Upper lobe of left lung (tissue), 6 donors: ENCODE data around the gene ANO4. TPM values are rescaled to one million over a fixed set of nuclear protein-coding genes. Genes with fewer than 3 reads are reported as not detected.

Experiments
- ATAC-seq, 2 donors: fragments of 200-7000 bp; cut with Tn5 transposase; one replicate each; pipeline ENCODE4 v1.9.1; 2022; ENCODE audit warnings: mild to moderate bottlenecking in 2 of 2, moderate library complexity in 2 of 2; ENCODE audit not compliant: low FRiP score in 2 of 2
- DNase-seq, 2 donors: peaks; one replicate each; pipeline ENCODE4 v3.0.0-alpha.2; 2019 to 2020
- H3K27ac ChIP-seq, 4 donors: fragments of 200-600 bp; sonication (generic); one replicate each; pipeline ENCODE4 v1.5.1; 2016 to 2019
- H3K27me3 ChIP-seq, 4 donors: fragments of 200-600 bp; sonication (generic); one replicate each; pipeline ENCODE4 v1.5.1; 2017 to 2019
- H3K36me3 ChIP-seq, 4 donors: fragments of 200-600 bp; sonication (generic); one replicate each; pipeline ENCODE4 v1.5.1; 2016 to 2019
- H3K4me1 ChIP-seq, 4 donors: fragments of 200-600 bp; sonication (generic); one replicate each; pipeline ENCODE4 v1.5.1; 2018 to 2019
- H3K4me3 ChIP-seq, 4 donors: fragments of 200-600 bp; sonication (generic); one replicate each; pipeline ENCODE4 v1.5.1; 2017 to 2019; ENCODE audit warnings: mild to moderate bottlenecking in 2 of 4, moderate library complexity in 1 of 4
- H3K9me3 ChIP-seq, 4 donors: fragments of 200-600 bp; sonication (generic); one replicate each; pipeline ENCODE4 v1.5.1; 2018 to 2019
- CTCF ChIP-seq, 6 experiments: fragments of 450-650 bp in 4 of 6; fragments of 200-600 bp in 2 of 6; sonication (generic) in 2 of 6; IDR thresholded peaks; one replicate each; pipeline ENCODE4 v1.5.1; 2016 to 2019; ENCODE audit warnings: antibody characterized with exemption in 6 of 6
- EP300 ChIP-seq, 4 donors: sonication (generic); formaldehyde crosslinking; IDR thresholded peaks; one replicate each; pipeline ENCODE4 v1.5.1; 2017; ENCODE audit warnings: antibody characterized with exemption in 4 of 4, control low read depth in 2 of 4
- POLR2A ChIP-seq, 4 donors: fragments of 450-650 bp; IDR thresholded peaks; one replicate each; pipeline ENCODE4 v1.5.1; 2016 to 2017; ENCODE audit warnings: antibody characterized with exemption in 4 of 4, mild to moderate bottlenecking in 2 of 4
- POLR2AphosphoS5 ChIP-seq, 2 donors: sonication (generic); formaldehyde crosslinking; IDR thresholded peaks; one replicate each; pipeline ENCODE4 v1.5.1; 2017; ENCODE audit warnings: antibody characterized with exemption in 2 of 2
- whole genome bisulfite sequencing, 2 donors: methylation state at CpG; one replicate each; pipeline ENCODE4 v1.1.5; 2017 to 2018; 5-methylcytosine and 5-hydroxymethylcytosine counted together
- total RNA-seq, 6 donors: library from RNA; depleted of rRNA in 4 of 6; stranded (reverse); fragments of >200 nt in 4 of 6; gene quantifications; one replicate each; pipeline versions ENCODE4 v1.1.0 to v1.2.1, GENCODE V29; 2016 to 2021
- donor health status: DM: no; HTN: no; CAD: no; lungs with moderate emphysema.
- donor health status: DM: no; HTN: yes; CAD: no; lungs with severe emphysema.

The ANO4 gene
- total RNA-seq, 6 donors from 2014 or later: 0.17 to 1.2 (median 0.30) TPM; not detected in 3

GRCh38 chr12:100800723-100801122 is 6.1 kb downstream of the ANO4 start:
- ATAC-seq (no peak), DNase-seq (no peak)
- Histone ChIP-seq H3K9me3 (no peaks in the 10 kb centered on the region), H3K36me3 (no peaks in the 10 kb centered on the region), H3K4me1 (no peaks in the 10 kb centered on the region), H3K4me3 (no peak overlapping the region), H3K27me3 (no peaks in the 10 kb centered on the region), H3K27ac (no peak overlapping the region)
- WGBS, 2 donors: 84 to 89% methylated on average over 1 of the region's 1 CpG
- no peak for TF ChIP-seq POLR2AphosphoS5 (IDR thresholded peaks at IDR 0.05)

DNA sequence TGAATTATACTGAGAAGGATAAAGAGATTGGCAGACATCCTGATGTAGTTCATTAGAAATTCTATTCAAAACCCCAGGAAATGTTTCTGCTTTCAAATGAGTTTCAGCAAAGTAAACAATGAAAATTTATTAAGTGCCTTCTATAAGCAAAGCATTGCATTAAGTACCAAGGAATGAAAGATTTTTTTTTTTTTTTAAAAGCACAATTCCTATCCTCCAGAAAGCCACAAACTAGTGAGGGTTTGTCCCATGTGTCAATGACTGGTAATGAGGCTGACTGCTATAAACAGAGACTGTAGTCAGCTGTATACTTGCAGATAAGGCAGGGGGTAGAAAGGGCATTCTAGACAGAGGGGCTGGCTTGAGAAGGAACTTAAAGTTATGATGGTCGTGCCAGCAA is 6.7 kb downstream of the ANO4 start:
- Histone ChIP-seq H3K27me3 (no peaks in the 10 kb centered on the region), H3K27ac (no peak overlapping the region), H3K4me3 (no peak overlapping the region), H3K36me3 (no peaks in the 10 kb centered on the region), H3K9me3 (no peaks in the 10 kb centered on the region), H3K4me1 (no peaks in the 10 kb centered on the region)
- WGBS, 2 donors: 6 to 14% methylated on average over 1 of the region's 1 CpG
- TF ChIP-seq POLR2AphosphoS5 (IDR thresholded peaks at IDR 0.05): no peak
- no peak for TF ChIP-seq POLR2A (IDR thresholded peaks at IDR 0.05)
- TF ChIP-seq EP300 (IDR thresholded peaks at IDR 0.05): no peak
- TF ChIP-seq CTCF (IDR thresholded peaks at IDR 0.05): no peak
- no peak for ATAC-seq
- DNase-seq: no peak

GRCh38 chr12:100808777-100809176 is 14.2 kb downstream of the ANO4 start:
- ATAC-seq (no peak), DNase-seq (no peak)
- no peak for TF ChIP-seq POLR2A (IDR thresholded peaks at IDR 0.05)
- TF ChIP-seq EP300 (IDR thresholded peaks at IDR 0.05): no peak
- no peak for TF ChIP-seq POLR2AphosphoS5 (IDR thresholded peaks at IDR 0.05)
- no peak for TF ChIP-seq CTCF (IDR thresholded peaks at IDR 0.05)
- no peak overlapping the region for H3K4me3 ChIP-seq
- H3K27me3 ChIP-seq: no peaks in the 10 kb centered on the region
- no peaks in the 10 kb centered on the region for H3K4me1 ChIP-seq
- no peak overlapping the region for H3K27ac ChIP-seq
- H3K36me3 ChIP-seq: no peaks in the 10 kb centered on the region
- H3K9me3 ChIP-seq: no peaks in the 10 kb centered on the region
- WGBS, 2 donors: 78 to 88% methylated on average over 2 of the region's 2 CpGs

GRCh38 chr12:100820314-100820713 is 25.7 kb downstream of the ANO4 start:
- Histone ChIP-seq H3K36me3 (no peaks in the 10 kb centered on the region), H3K27me3 (no peaks in the 10 kb centered on the region), H3K4me3 (no peak overlapping the region), H3K27ac (no peak overlapping the region), H3K4me1 (no peaks in the 10 kb centered on the region), H3K9me3 (no peaks in the 10 kb centered on the region)
- ATAC-seq (no peak), DNase-seq (no peak)
- 55 to 63% methylated on average over 4 of the region's 4 CpGs for WGBS, 2 donors
- TF ChIP-seq CTCF (IDR thresholded peaks at IDR 0.05): no peak
- no peak for TF ChIP-seq POLR2A (IDR thresholded peaks at IDR 0.05)

DNA sequence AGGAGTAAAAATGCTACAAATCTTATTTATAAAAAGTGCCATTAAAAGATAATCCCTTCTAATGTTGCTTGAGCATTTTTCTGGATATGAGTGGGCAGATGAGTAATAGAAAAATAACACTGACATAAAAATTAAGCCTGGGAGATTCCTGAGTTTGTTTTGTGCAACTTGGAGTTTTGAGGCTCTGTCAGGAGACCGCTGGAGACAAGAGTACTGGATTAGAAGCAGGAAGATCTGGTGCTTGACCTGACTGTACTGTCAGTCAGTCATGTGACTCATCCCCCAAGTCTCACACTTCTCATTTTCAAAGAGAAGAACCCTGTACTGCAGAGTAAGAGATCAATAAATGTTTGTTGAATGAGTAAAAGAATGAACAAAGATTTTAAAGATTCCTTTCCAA is 29.4 kb downstream of the ANO4 start:
- no peak for TF ChIP-seq POLR2AphosphoS5 (IDR thresholded peaks at IDR 0.05)
- Histone ChIP-seq H3K36me3 (no peaks in the 10 kb centered on the region), H3K9me3 (no peaks in the 10 kb centered on the region), H3K4me1 (no peaks in the 10 kb centered on the region), H3K4me3 (no peak overlapping the region), H3K27me3 (no peaks in the 10 kb centered on the region), H3K27ac (no peak overlapping the region)
- 50 to 61% methylated on average over 1 of the region's 1 CpG for WGBS, 2 donors
- no peak for ATAC-seq
- DNase-seq: no peak

- Histone ChIP-seq H3K4me3 (no peak overlapping the region), H3K9me3 (no peaks in the 10 kb centered on the region), H3K4me1 (no peaks in the 10 kb centered on the region), H3K27me3 (no peaks in the 10 kb centered on the region), H3K27ac (no peak overlapping the region), H3K36me3 (no peaks in the 10 kb centered on the region)
- WGBS, 2 donors: 64% methylated on average over 3 of the region's 3 CpGs
- no peak for DNase-seq
- TF ChIP-seq POLR2AphosphoS5 (IDR thresholded peaks at IDR 0.05) (no peak), EP300 (IDR thresholded peaks at IDR 0.05) (no peak), CTCF (IDR thresholded peaks at IDR 0.05) (no peak), POLR2A (IDR thresholded peaks at IDR 0.05) (no peak)
- ATAC-seq: no peak
These were observed 29.9 kb downstream of the ANO4 start for GRCh38 chr12:100824476-100824875.
